ENCODE measurements around the gene SKAP1.

- TF ChIP-seq POLR2A (IDR thresholded peaks at IDR 0.05), result no peak
- TF ChIP-seq, protein P1, sequence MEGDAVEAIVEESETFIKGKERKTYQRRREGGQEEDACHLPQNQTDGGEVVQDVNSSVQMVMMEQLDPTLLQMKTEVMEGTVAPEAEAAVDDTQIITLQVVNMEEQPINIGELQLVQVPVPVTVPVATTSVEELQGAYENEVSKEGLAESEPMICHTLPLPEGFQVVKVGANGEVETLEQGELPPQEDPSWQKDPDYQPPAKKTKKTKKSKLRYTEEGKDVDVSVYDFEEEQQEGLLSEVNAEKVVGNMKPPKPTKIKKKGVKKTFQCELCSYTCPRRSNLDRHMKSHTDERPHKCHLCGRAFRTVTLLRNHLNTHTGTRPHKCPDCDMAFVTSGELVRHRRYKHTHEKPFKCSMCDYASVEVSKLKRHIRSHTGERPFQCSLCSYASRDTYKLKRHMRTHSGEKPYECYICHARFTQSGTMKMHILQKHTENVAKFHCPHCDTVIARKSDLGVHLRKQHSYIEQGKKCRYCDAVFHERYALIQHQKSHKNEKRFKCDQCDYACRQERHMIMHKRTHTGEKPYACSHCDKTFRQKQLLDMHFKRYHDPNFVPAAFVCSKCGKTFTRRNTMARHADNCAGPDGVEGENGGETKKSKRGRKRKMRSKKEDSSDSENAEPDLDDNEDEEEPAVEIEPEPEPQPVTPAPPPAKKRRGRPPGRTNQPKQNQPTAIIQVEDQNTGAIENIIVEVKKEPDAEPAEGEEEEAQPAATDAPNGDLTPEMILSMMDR (IDR thresholded peaks at IDR 0.05), result no peak
Measured at GRCh38 chr17:48294020-48294805, 135.8 kb downstream of the SKAP1 start.

Measured in heart left ventricle (tissue), 13 donors.